Activated T-cell treated with anti-CD3 and anti-CD28 coated beads for 24 hours (primary cell): ENCODE results near the gene PRXL2B.

ENCODE experiments used
- DNase-seq: peaks from one replicate; pipeline ENCODE4 v3.0.0-alpha.2; 2020; ENCODE audit warnings: low read depth

PRXL2B gene

DNA sequence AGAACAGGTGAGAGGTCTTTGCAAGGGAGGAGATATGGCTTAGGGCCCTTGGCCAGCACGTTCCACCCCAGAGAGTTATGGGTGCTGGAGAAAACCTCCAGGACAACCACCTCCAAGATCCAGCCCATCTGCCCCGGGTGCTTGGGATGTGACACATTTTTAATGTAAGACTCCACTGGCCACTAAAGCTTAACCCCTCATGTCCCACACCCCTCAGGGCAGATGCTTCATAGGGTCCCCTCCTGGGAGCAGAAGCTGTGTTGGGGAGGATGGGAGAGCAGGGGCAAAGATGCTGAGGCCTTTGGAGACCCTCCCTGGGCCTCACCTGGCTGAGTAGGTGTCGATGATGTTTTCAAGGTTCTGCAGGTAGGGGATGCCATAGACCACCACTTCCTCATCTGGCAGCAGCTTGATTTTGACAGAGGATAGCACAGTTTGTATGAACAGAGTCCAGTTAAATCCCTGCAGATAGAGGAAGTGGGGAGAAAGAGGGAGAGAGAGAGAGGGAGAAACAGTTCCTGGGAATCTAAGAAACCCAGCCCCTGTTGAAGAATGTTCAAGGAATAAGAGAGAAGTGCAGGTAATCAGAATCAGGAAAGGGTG lies 11.9 kb downstream of the PRXL2B start:
- no peak for DNase-seq

DNA sequence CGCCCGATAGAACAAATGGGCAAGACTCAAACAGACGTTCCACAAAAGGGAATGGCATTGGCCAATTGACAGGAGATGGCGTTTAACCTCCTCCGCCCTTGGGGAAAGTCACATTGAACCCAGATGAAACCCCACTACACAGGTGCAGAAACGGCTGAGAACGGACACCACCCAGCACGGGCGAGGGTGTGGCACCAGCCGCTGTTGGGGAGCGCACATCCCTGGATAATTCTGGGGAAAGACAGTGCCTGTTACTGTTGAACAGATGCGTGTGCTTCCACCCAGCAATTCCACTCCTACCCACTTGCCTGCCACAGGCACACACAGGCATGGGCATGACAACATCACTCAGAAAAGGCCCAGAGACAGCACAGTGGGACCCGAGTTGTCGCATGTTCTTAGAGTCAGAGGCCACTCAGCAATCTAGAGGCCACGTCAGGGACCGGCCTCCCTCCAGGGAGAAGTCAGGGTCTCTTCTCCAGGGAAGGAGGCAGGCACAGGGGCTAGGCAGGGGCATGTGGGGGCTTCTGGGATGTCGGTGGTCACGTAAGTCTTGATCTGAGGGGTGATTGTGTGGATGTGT lies 15.2 kb downstream of the PRXL2B start:
- no peak for DNase-seq

GRCh38 chr1:2602311-2602835 lies 15.8 kb downstream of the PRXL2B start:
- DNase-seq: no peak

GRCh38 chr1:2602866-2603520 lies 16.4 kb downstream of the PRXL2B start:
- no peak for DNase-seq

GRCh38 chr1:2603521-2604155 lies 17.1 kb downstream of the PRXL2B start:
- no peak for DNase-seq

- no peak for DNase-seq
These were observed 17.7 kb downstream of the PRXL2B start for GRCh38 chr1:2604156-2604843.

GRCh38 chr1:2604844-2605508 lies 18.4 kb downstream of the PRXL2B start:
- no peak for DNase-seq

GRCh38 chr1:2605509-2606395 lies 19.2 kb downstream of the PRXL2B start:
- DNase-seq: no peak

- DNase-seq: no peak
These were observed 19.9 kb downstream of the PRXL2B start for GRCh38 chr1:2606396-2606880.

DNA sequence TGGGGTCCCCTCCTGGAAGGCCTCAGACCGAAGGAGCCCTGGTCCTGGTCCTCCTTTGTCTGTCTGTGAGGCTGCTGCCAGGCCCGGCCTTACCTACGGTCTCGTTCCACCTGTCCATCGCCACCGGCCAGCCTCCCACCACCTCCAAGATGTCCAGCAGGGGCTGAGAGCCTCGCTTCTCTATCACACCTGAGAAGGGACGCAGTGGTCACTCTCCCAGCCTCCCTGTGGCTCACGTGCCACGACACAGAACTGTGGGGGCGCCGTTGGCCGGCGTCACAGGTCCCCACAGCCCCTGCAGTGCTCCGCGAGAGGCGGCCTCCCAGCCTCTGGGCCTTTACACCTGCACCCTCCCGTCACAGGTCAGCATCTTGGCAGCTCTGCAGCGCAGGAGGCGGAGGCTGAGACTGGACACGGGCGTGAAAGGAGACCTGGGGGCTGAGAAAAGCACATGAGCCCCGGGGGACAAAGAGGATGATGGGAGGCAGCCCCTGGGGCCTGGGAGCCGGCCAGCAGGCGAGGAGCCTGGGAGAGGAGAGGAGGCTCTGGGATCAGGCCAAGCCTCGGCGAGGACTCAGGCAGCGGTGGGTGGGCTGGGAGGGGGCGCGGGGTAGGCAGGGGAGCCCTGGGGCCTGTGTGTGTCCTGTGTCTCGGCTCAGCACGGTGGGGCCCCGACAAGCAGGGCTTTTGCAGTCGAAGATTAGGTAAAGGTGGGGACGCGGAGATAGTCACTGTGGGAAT lies 20.5 kb downstream of the PRXL2B start:
- no peak for DNase-seq

GRCh38 chr1:2607641-2608091 lies 21.1 kb downstream of the PRXL2B start:
- no peak for DNase-seq

GRCh38 chr1:2609319-2610035 lies 22.9 kb downstream of the PRXL2B start:
- DNase-seq: no peak

DNA sequence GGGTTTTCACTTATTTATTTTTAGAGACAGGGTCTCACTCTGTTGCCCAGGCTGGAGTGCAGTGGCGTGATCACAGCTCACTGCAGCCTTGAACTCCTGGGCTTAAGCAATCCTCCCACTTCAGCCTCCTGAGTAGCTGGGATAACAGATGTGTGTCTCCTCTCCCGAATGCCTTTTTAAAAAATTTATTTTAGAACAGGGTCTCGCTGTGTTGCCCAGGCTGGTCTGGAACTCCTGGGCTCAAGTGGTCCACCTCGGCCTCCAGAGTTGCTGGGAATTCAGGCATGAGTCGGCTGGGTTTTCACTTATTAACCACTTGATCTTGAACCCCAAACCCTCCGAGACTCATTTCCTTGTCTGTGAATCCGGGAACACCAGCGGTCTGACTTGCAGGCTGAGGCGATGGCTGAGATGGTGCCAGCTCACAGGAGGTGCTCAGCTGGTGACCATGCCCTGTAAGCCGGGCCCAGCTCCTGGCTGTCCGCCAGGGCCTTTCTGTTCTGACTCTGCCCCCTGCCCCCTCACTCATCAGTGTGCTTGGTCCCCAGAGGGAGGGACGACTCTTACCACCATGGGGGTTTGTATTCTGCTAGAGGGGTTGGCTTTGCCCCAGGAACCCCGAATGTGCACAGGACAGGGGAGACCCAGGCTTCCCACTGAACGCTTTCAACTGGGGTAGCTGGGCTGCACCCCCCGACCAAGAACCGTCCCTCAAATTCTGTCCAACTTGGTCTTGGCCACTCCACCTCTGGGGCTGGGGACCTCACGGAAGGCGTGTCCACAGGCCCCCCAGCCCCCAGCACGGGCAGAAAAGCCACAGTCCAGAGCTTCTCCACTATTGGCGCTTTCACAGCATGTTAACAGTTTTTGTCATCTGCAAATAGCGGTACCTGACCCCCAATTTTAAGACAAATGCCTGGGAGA lies 23.7 kb downstream of the PRXL2B start:
- no peak for DNase-seq

- no peak for DNase-seq
These were observed 24.5 kb downstream of the PRXL2B start for GRCh38 chr1:2611031-2611501.

DNA sequence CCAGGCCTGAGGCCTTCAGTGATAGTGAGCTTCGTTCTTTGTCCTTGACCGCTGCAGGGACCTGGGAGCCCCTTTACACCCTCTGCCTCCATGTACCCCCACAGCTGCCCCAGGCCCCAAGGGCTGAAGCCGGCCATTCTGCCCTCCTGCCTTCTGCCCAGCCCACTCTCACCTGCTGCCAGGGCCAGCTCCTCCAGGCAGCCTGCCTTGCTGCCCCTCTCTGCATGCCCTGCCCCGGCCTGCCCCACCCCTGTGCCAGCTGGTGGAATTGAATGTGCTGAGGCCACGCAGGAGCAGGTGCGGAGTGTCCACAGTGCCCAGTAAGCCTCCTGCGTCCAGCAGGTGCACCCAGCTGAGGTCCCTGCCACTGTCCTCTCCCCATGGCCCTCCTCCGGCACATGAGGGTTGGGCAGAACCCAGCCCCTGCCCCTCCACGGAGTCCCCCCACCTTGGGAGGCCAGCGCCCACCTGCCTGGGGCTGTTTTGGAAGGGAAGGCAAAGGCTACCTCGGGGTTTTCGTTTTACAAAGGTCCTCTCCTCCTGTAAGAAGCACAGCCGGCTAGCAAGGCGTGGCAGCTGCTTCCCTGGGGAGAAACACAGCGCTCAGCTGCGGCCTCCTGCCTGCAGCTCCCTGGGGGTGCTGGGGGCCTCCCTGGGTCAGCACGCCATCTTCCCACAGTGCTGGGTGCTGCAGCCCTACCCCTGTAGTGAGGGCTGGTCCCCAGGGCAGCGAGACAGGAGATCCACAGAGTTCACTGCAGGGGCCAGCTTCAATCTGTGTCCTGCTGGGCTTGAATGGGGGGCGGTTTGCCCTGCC lies 25.3 kb downstream of the PRXL2B start:
- no peak for DNase-seq

- no peak for DNase-seq
These were observed 26.2 kb downstream of the PRXL2B start for GRCh38 chr1:2612591-2613365.
